Upper lobe of left lung (tissue), 4 donors: ENCODE measurements around the gene KLC3.

ENCODE experiments used
- POLR2A ChIP-seq, 4 donors: fragments of 450-650 bp; IDR thresholded peaks; one replicate each; pipeline ENCODE4 v1.5.1; 2016 to 2017; ENCODE audit warnings: antibody characterized with exemption in 4 of 4, mild to moderate bottlenecking in 2 of 4
- POLR2AphosphoS5 ChIP-seq, 2 donors: sonication (generic); formaldehyde crosslinking; IDR thresholded peaks; one replicate each; pipeline ENCODE4 v1.5.1; 2017; ENCODE audit warnings: antibody characterized with exemption in 2 of 2
- TF ChIP-seq, protein P1 (sequence below), 6 experiments: fragments of 450-650 bp in 4 of 6; fragments of 200-600 bp in 2 of 6; sonication (generic) in 2 of 6; IDR thresholded peaks; one replicate each; pipeline ENCODE4 v1.5.1; 2016 to 2019; ENCODE audit warnings: antibody characterized with exemption in 6 of 6

DNA sequence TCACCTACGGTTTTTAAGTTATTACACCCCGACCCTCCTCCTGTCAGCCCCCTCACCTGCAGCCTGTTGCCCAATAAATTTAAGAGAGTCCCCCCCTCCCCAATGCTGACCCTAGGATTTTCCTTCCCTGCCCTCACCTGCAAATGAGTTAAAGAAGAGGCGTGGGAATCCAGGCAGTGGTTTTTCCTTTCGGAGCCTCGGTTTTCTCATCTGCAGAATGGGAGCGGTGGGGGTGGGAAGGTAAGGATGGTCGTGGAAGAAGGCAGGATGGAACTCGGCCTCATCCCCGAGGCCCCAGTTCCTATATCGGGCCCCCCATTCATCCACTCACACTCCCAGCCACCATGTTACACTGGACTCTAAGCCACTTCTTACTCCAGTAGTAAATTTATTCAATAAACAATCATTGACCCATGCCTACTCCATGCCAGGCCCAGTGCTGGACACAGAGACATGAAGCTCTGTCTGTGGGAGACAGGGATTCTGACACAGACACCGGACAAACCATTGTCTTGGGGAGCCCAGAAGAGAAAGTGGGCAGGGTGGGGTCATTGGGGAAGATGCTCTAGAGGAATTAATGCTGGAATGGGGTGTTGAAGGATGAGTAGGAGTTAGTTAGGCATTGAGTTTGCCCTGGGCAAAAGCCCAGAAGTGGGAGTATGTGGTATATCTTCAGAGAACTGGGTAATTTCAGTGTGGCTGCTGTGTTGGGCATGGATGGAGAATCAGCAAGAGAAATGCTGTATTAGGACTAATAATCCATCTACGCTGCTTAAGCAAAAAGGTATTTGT lies 37.1 kb upstream of the KLC3 start:
- TF ChIP-seq, protein P1, sequence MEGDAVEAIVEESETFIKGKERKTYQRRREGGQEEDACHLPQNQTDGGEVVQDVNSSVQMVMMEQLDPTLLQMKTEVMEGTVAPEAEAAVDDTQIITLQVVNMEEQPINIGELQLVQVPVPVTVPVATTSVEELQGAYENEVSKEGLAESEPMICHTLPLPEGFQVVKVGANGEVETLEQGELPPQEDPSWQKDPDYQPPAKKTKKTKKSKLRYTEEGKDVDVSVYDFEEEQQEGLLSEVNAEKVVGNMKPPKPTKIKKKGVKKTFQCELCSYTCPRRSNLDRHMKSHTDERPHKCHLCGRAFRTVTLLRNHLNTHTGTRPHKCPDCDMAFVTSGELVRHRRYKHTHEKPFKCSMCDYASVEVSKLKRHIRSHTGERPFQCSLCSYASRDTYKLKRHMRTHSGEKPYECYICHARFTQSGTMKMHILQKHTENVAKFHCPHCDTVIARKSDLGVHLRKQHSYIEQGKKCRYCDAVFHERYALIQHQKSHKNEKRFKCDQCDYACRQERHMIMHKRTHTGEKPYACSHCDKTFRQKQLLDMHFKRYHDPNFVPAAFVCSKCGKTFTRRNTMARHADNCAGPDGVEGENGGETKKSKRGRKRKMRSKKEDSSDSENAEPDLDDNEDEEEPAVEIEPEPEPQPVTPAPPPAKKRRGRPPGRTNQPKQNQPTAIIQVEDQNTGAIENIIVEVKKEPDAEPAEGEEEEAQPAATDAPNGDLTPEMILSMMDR (IDR thresholded peaks at IDR 0.05): no peak
- TF ChIP-seq POLR2AphosphoS5 (IDR thresholded peaks at IDR 0.05) (no peak), POLR2A (IDR thresholded peaks at IDR 0.05) (no peak)
